HepG2 (cell line): ENCODE measurements around the gene PPP6R2. TPM values are rescaled to one million over a fixed set of nuclear protein-coding genes. Genes with fewer than 3 reads are reported as not detected.

ENCODE experiments used
- GLMP ChIP-seq: sonication (generic); formaldehyde crosslinking; IDR thresholded peaks from 2 replicates; pipeline ENCODE4 v1.9.0; 2021; ENCODE audit warnings: missing genetic modification reagents, mild to moderate bottlenecking, borderline replicate concordance
- PRDM15 ChIP-seq: sonication (generic); formaldehyde crosslinking; IDR thresholded peaks from 2 replicates; pipeline ENCODE4 v1.4.0; 2020; ENCODE audit warnings: missing genetic modification reagents
- SIX4 ChIP-seq: sonication (generic); formaldehyde crosslinking; IDR thresholded peaks from 2 replicates; pipeline ENCODE4 v1.4.0; 2020; ENCODE audit warnings: missing genetic modification reagents
- SRSF1 ChIP-seq: fragments of 200-400 bp; formaldehyde crosslinking; optimal IDR thresholded peaks from 2 replicates; pipeline ENCODE3; 2017; ENCODE audit warnings: mild to moderate bottlenecking, low read depth, low read length, moderate library complexity
- UBTF ChIP-seq: sonication (generic); formaldehyde crosslinking; IDR thresholded peaks from 2 replicates; pipeline ENCODE4 v1.4.0; 2020; ENCODE audit warnings: mild to moderate bottlenecking, missing genetic modification reagents
- ZIK1 ChIP-seq: sonication (generic); formaldehyde crosslinking; IDR thresholded peaks from 2 replicates; pipeline ENCODE4 v1.5.0; 2020; ENCODE audit warnings: mild to moderate bottlenecking, low read depth, missing genetic modification reagents, borderline replicate concordance
- ZMAT3 ChIP-seq: sonication (generic); formaldehyde crosslinking; conservative IDR thresholded peaks from 2 replicates; pipeline ENCODE4 v1.7.0; 2021; ENCODE audit warnings: missing genetic modification reagents
- ZNF432 ChIP-seq: sonication (generic); formaldehyde crosslinking; IDR thresholded peaks from 2 replicates; pipeline ENCODE4 v1.5.0; 2020; ENCODE audit warnings: missing genetic modification reagents, mild to moderate bottlenecking, borderline replicate concordance
- ZNF577 ChIP-seq: sonication (generic); formaldehyde crosslinking; IDR thresholded peaks from 2 replicates; pipeline ENCODE4 v1.4.0; 2020; ENCODE audit warnings: mild to moderate bottlenecking, low read depth, missing genetic modification reagents, borderline replicate concordance
- polyA plus RNA-seq, 8 experiments: library from polyadenylated mRNA; depleted of rRNA in 3 of 8; stranded (reverse) in 7 of 8; unstranded in 1 of 8; fragments of >200 nt; fragmentation: Illumina TruSeq in 4 of 8; extraction: Trizol in 4 of 8; gene quantifications; 2 replicates each; pipeline versions ENCODE4 v1.2.1 to v1.2.3, GENCODE V29; 2011 to 2016; ENCODE audit warnings: low read depth in 4 of 8, missing spikeins in 1 of 8, mixed read lengths in 1 of 8; ENCODE audit not compliant: insufficient read depth in 1 of 8
- total RNA-seq, 5 experiments: library from RNA; depleted of rRNA; stranded (reverse); fragments of >200 nt; fragmentation: Illumina TruSeq; extraction: Trizol; gene quantifications; 2 replicates each; pipeline ENCODE4 v1.2.3, GENCODE V29; 2016; ENCODE audit warnings: low read depth in 1 of 5
- TF ChIP-seq, protein P1 (sequence below): IDR thresholded peaks from 2 replicates; pipeline ENCODE4 v1.6.1; 2016; ENCODE audit warnings: low read depth
- TF ChIP-seq, protein P2 (sequence below): sonication (generic); formaldehyde crosslinking; conservative IDR thresholded peaks from 2 replicates; pipeline ENCODE4 v1.4.0; 2020; ENCODE audit warnings: missing genetic modification reagents
- TF ChIP-seq, protein P3 (sequence below): sonication (generic); formaldehyde crosslinking; IDR thresholded peaks from 2 replicates; pipeline ENCODE4 v1.5.1; 2020; ENCODE audit warnings: missing genetic modification reagents, mild to moderate bottlenecking, borderline replicate concordance

PPP6R2 gene
- total and polyA plus RNA-seq, 2 of the 13 experiments (the other 11 are each of a cell fraction or from before 2014, with no cell fraction given): 55.0 to 102 TPM

- TF ChIP-seq, protein P1, sequence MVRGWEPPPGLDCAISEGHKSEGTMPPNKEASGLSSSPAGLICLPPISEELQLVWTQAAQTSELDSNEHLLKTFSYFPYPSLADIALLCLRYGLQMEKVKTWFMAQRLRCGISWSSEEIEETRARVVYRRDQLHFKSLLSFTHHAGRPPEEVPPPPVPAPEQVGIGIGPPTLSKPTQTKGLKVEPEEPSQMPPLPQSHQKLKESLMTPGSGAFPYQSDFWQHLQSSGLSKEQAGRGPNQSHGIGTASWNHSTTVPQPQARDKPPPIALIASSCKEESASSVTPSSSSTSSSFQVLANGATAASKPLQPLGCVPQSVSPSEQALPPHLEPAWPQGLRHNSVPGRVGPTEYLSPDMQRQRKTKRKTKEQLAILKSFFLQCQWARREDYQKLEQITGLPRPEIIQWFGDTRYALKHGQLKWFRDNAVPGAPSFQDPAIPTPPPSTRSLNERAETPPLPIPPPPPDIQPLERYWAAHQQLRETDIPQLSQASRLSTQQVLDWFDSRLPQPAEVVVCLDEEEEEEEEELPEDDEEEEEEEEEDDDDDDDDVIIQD (CRISPR knock-in tag): no peak
- TF ChIP-seq ZNF577 (CRISPR knock-in tag) (no peak), ZNF432 (CRISPR knock-in tag) (no peak), SRSF1 (peak; percentile 2), GLMP (no peak), PRDM15 (CRISPR knock-in tag) (no peak), SIX4 (no peak), ZMAT3 (0 out of 2 replicates have a peak, but pooled peaks have one; percentile 24), UBTF (no peak; the same call in 1 of the 2 replicates), ZIK1 (no peak)
- TF ChIP-seq, protein P2, sequence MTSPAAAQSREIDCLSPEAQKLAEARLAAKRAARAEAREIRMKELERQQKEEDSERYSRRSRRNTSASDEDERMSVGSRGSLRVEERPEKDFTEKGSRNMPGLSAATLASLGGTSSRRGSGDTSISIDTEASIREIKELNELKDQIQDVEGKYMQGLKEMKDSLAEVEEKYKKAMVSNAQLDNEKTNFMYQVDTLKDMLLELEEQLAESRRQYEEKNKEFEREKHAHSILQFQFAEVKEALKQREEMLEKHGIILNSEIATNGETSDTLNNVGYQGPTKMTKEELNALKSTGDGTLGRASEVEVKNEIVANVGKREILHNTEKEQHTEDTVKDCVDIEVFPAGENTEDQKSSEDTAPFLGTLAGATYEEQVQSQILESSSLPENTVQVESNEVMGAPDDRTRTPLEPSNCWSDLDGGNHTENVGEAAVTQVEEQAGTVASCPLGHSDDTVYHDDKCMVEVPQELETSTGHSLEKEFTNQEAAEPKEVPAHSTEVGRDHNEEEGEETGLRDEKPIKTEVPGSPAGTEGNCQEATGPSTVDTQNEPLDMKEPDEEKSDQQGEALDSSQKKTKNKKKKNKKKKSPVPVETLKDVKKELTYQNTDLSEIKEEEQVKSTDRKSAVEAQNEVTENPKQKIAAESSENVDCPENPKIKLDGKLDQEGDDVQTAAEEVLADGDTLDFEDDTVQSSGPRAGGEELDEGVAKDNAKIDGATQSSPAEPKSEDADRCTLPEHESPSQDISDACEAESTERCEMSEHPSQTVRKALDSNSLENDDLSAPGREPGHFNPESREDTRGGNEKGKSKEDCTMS: no peak
- TF ChIP-seq, protein P3, sequence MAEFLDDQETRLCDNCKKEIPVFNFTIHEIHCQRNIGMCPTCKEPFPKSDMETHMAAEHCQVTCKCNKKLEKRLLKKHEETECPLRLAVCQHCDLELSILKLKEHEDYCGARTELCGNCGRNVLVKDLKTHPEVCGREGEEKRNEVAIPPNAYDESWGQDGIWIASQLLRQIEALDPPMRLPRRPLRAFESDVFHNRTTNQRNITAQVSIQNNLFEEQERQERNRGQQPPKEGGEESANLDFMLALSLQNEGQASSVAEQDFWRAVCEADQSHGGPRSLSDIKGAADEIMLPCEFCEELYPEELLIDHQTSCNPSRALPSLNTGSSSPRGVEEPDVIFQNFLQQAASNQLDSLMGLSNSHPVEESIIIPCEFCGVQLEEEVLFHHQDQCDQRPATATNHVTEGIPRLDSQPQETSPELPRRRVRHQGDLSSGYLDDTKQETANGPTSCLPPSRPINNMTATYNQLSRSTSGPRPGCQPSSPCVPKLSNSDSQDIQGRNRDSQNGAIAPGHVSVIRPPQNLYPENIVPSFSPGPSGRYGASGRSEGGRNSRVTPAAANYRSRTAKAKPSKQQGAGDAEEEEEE (CRISPR knock-in tag): no peak
Measured at GRCh38 chr22:50485221-50486131, 142.3 kb downstream of the PPP6R2 start (continued).
